Chondrocyte (in vitro differentiated cells): Measurements from ENCODE around the gene TMEM255B. TPM values are rescaled to one million over a fixed set of nuclear protein-coding genes. Genes with fewer than 3 reads are reported as not detected.
A peak's percentile ranks its signal among the peaks of the same experiment; 100 is the strongest.

Source experiments
- DNase-seq: peaks from one replicate; pipeline ENCODE4 v3.0.0; 2021; ENCODE audit warnings: mixed read lengths, low spot score
- H3K27ac Mint-ChIP-seq: one replicate; pipeline ENCODE4 v1.8.0; 2021; ENCODE audit warnings: mild to moderate bottlenecking, moderate library complexity, mixed read lengths; ENCODE audit not compliant: unreplicated experiment
- H3K27me3 Mint-ChIP-seq: 2 replicates; pipeline ENCODE4 v1.8.0; 2021; ENCODE audit warnings: low read depth, mixed read lengths
- H3K36me3 Mint-ChIP-seq: 2 replicates; pipeline ENCODE4 v1.8.0; 2021; ENCODE audit warnings: low read depth, mixed read lengths
- H3K4me1 Mint-ChIP-seq: 2 replicates; pipeline ENCODE4 v1.8.0; 2021; ENCODE audit warnings: low read depth, mild to moderate bottlenecking, mixed read lengths
- H3K4me3 Mint-ChIP-seq: one replicate; pipeline ENCODE4 v1.8.0; 2021; ENCODE audit warnings: mild to moderate bottlenecking, moderate library complexity, mixed read lengths; ENCODE audit not compliant: unreplicated experiment
- H3K9me3 Mint-ChIP-seq: 2 replicates; pipeline ENCODE4 v1.8.0; 2021; ENCODE audit warnings: low read depth, mixed read lengths
- CTCF ChIP-seq: fragments of 200-600 bp; sonication (generic); IDR thresholded peaks from 2 replicates; pipeline ENCODE4 v1.5.0; 2021; ENCODE audit warnings: antibody characterized with exemption, mild to moderate bottlenecking, moderate library complexity
- total RNA-seq: library from RNA; stranded (reverse); gene quantifications from 3 replicates; pipeline ENCODE4 v1.2.1, GENCODE V29; 2021

Gene TMEM255B
- total RNA-seq, 1 donor from 2014 or later, result 5.2 TPM

- H3K27me3 Mint-ChIP-seq, result no peaks in the 10 kb centered on the region
- peak; percentile 72 for DNase-seq
- no peaks in the 10 kb centered on the region for H3K36me3 Mint-ChIP-seq
- H3K27ac Mint-ChIP-seq, result no peak overlapping the region
- TF ChIP-seq CTCF, result no peak
- peaks cover 5% of the 10 kb centered on the region for H3K4me1 Mint-ChIP-seq
- H3K9me3 Mint-ChIP-seq, result no peaks in the 10 kb centered on the region
- H3K4me3 Mint-ChIP-seq, result no peak overlapping the region
Observed at GRCh38 chr13:113800576-113800926, 41.5 kb downstream of the TMEM255B start.

GRCh38 chr13:113801289-113801961, 42.4 kb downstream of the TMEM255B start:
- TF ChIP-seq CTCF, result no peak
- no peaks in the 10 kb centered on the region for H3K9me3 Mint-ChIP-seq
- peak; percentile 84 for DNase-seq
- H3K36me3 Mint-ChIP-seq, result no peaks in the 10 kb centered on the region
- H3K4me3 Mint-ChIP-seq, result no peak overlapping the region
- H3K27me3 Mint-ChIP-seq, result no peaks in the 10 kb centered on the region
- H3K4me1 Mint-ChIP-seq, result peaks cover 5% of the 10 kb centered on the region
- H3K27ac Mint-ChIP-seq, result no peak overlapping the region

GRCh38 chr13:113802090-113802531, 43.1 kb downstream of the TMEM255B start:
- peak; percentile 91 for DNase-seq
- H3K27me3 Mint-ChIP-seq, result no peaks in the 10 kb centered on the region

GRCh38 chr13:113802761-113803160, 43.7 kb downstream of the TMEM255B start:
- H3K9me3 Mint-ChIP-seq, result no peaks in the 10 kb centered on the region
- H3K4me1 Mint-ChIP-seq, result peaks cover 5% of the 10 kb centered on the region
- TF ChIP-seq CTCF, result no peak
- no peaks in the 10 kb centered on the region for H3K36me3 Mint-ChIP-seq
- peak; percentile 34 for DNase-seq
- no peak overlapping the region for H3K27ac Mint-ChIP-seq
- no peak overlapping the region for H3K4me3 Mint-ChIP-seq
- H3K27me3 Mint-ChIP-seq, result no peaks in the 10 kb centered on the region

More at GRCh38 chr13:113802090-113802531, 43.1 kb downstream of the TMEM255B start:
- Mint-ChIP-seq H3K36me3 (no peaks in the 10 kb centered on the region), H3K4me3 (no peak overlapping the region), H3K9me3 (no peaks in the 10 kb centered on the region), H3K4me1 (peaks cover 5% of the 10 kb centered on the region), H3K27ac (no peak overlapping the region)
- peak; percentile 47 for TF ChIP-seq CTCF

- Mint-ChIP-seq H3K27ac (no peak overlapping the region), H3K36me3 (no peaks in the 10 kb centered on the region), H3K4me3 (no peak overlapping the region), H3K27me3 (no peaks in the 10 kb centered on the region), H3K4me1 (peaks cover 5% of the 10 kb centered on the region), H3K9me3 (peaks cover 2% of the 10 kb centered on the region)
- no peak for TF ChIP-seq CTCF
- peak; percentile 84 for DNase-seq
Observed at GRCh38 chr13:113803409-113804016, 44.5 kb downstream of the TMEM255B start.
